HG02678 (cell line): Measurements from ENCODE around the gene SGK2.
"Not testable (repeated sequence)": the region's sequence is repeated elsewhere in the genome, so short reads cannot be mapped to it uniquely, and the experiment has no call there.

ENCODE experiments used
- ATAC-seq: cut with Tn5 transposase; IDR thresholded peaks from one replicate; pipeline ENCODE4 v1.9.1; 2021; ENCODE audit warnings: mild to moderate bottlenecking, moderate library complexity; ENCODE audit not compliant: unreplicated experiment

The SGK2 gene

DNA sequence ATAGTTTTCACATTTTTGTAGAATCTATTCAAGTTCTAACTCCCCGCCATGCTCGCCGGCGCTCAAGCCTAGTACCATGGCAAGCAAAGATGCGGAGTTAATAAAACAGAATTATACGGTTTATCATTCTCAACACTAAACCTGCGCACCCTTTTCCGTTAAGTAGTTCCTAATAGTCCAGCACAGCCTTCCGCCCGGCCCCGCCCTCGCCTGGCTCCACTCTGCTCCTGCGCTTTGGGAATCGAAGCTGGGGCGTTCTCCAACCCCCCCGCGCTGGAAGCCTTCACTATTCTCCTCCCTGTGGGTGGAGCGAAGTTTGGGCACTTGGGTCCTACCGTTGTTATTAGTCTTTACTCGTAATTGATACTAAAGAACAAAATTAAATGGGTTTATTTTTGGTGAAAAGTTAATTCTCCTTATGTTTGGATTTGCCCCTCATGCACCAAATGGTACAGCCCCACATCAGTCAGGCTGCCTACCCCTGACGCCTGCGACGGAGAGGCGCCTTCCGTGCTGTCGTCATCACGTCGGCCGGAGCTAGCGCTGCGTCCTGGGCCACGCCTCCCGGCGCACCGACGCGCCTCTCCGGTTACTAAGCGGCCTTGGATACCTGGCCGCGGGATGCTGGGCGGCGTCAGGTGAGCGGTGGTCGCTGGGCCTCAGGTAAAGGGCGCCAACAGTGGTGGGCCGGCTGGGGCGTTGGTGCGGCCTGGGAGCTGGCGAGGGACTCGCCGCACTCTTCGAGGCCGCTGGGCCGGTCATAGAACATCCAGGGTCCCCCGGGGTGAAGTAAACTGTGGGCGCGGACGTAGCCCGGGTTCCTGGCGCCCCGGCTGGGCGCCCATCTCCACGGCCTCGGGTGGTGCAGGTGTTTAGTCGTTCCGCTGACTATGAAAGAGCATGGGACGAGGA is 31.8 kb downstream of the SGK2 start, which contains the start of gene IFT52:
TSS of gene IFT52 (plus strand) at position 546 of the 912 bp plus-strand sequence. CDS start 3,762 bp downstream, outside the sequence.
- ATAC-seq: peak; percentile 99

GRCh38 chr20:43601960-43602359 is 43.1 kb downstream of the SGK2 start:
- not testable (repeated sequence) for ATAC-seq

DNA sequence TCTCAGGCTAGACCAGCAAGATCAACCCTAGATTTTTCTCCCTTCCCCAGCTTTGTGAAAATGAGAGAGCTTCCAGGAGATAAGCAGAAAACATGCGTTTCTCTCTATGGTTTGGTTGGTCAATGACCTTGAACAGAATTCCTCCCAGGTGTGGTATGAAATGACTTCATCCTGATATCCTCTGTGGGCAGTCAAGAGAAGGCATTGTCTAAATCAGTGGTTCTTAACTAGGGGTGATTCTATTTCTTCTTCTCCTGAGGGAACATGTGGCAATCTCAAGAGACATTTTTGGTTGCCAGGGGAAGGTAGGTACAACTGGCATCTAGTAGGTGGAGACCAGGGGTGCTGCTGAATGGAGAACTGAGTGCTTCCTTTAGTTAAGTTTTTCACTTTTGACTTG is 44.3 kb downstream of the SGK2 start:
- ATAC-seq: no peak

- no peak for ATAC-seq
Observed at GRCh38 chr20:43605715-43606114, 46.9 kb downstream of the SGK2 start.

GRCh38 chr20:43607278-43607677 is 48.5 kb downstream of the SGK2 start:
- not testable (repeated sequence) for ATAC-seq

DNA sequence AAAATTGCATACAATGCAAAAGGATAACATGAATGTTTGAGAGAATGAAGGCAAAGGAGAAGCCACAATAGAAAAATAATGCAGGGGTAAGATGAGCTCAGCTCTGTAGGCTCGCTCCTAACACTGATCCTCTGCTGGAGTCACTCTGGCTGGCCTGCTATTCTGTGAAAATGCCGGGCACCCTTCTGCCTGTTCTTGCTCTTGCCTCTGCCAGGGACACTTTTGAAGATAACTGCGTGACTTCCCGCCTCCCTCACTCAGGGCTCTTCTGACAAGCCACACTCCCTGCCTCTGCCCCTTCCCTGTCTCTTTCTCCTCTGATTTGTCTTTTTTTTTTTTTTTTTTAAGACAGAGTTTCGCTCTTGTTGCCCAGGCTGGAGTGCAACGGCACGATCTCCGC is 72.8 kb downstream of the SGK2 start:
- ATAC-seq: no peak
